HG03469 (cell line): ENCODE measurements around the gene PPP3R2.

Experiments
- ATAC-seq: cut with Tn5 transposase; IDR thresholded peaks from one replicate; pipeline ENCODE4 v1.9.1; 2021; ENCODE audit warnings: mild to moderate bottlenecking, moderate library complexity, moderate number of reproducible peaks; ENCODE audit not compliant: unreplicated experiment

The PPP3R2 gene, protein sequence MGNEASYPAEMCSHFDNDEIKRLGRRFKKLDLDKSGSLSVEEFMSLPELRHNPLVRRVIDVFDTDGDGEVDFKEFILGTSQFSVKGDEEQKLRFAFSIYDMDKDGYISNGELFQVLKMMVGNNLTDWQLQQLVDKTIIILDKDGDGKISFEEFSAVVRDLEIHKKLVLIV

DNA sequence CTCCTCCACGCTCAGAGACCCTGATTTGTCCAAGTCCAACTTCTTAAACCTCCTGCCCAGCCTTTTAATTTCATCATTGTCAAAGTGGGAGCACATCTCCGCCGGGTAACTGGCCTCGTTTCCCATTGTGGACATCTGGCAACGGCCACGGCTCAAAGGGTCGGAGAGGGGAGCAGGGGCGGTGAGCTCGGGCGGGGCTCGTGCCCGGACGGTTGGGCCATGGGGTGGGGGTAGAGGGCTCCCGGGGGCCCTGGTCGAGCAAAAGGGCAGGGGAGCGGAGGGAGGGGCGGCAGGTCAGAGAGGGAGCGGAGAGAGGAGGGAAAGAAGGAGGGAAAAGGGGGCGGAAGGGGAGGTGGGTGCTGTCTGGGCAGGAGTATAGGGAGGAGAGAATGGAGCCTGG is at the start of gene PPP3R2:
Gene PPP3R2 (minus strand): TSS at position 174 of the 400 bp plus-strand sequence. CDS start 48 bp downstream, at position 126.
- ATAC-seq = no peak

DNA sequence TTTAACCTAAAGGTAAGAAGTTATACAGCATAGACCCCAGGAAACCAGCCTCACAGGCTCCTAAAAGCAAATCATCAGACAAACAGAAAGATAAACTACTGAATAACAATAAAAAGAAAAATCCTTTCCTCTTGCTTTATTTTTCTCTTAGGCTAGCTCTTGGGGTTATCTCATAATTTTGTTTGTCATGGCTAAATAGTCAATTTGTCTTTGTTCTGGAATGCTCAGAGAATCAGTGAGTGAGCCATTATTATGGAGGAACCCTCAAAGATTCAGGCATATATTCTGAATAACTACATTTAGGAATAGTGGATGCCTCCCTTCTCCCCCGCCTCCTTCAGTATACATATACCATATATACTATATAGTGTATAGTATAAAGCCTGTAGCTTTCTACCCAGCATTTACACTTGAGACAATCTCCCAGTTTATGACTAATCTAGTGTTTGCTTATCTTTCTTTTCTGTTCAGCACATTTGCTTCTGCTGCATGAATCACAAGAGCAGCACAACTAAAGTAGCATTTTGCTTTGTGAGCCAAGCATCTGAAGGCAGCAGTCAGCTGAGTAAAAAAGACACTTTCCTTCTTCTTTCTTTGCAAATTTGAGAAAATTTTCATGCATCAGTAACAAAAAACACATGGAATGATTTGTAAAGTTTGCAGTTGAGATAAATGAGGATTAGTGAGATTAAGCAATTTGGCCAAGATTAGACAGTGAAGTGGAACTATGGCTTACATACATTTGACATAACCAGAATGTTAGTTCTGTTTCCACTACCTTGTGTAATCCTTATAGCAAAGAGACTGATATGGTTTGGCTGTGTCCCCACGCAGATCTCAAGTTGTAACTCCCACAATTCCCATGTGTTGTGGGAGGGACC is 45.3 kb upstream of the PPP3R2 start:
- ATAC-seq = no peak

DNA sequence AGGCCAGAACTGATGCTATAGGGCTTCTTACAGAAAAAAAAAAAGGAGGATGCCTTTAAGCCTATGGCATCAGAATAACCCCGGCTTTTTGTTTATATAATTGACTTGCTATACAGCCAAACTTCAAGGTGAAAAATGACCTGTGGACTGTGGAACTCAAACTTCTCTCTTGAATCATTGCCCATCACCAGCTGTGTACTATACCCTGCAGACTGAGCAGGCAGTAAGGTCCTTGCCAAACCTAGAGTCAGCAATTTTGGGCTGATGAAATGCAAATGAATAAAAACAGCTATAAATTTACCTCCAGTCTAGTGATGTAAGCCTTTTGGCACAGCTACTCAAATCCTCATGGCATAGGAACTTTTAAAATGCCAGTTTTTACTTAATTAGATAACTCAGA is 44.5 kb upstream of the PPP3R2 start:
- no peak for ATAC-seq

DNA sequence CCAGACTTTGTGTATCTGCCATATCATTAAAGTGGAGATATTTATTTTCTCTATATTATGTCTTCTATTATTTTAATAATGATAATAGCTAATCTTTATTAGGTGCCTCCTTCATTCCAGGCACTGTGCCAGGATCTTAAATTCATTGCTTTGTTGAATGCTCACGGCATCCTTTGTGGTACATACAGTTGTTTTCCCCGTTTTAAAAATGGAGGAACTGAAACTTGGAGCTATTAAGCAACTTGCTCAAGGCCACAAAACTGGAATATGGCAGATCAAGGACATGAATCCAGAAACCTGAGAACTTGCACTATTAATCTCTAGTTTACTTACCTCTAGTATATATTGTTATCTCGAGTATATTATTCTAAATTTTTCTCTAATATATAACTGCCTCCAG is 41.5 kb upstream of the PPP3R2 start:
- ATAC-seq = no peak

DNA sequence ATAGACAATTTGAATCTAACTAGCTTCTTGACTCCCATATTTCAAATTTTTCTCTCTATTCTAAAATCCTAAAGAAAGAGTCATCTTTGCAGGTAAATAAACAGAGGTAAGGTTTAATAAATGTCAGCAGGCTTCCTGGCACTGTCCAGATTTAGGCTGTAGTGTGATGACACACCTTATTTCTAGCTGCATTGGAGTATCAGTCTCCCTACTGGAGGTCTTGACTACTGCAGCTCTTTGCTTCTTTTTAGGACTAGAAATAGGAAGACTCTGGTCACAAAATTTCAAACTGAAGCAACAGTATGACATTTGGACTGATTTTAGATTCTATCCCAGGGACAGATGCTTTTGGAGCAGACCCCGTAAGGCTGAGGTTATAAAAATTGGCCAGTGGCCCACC is 40.7 kb upstream of the PPP3R2 start:
- ATAC-seq = no peak

DNA sequence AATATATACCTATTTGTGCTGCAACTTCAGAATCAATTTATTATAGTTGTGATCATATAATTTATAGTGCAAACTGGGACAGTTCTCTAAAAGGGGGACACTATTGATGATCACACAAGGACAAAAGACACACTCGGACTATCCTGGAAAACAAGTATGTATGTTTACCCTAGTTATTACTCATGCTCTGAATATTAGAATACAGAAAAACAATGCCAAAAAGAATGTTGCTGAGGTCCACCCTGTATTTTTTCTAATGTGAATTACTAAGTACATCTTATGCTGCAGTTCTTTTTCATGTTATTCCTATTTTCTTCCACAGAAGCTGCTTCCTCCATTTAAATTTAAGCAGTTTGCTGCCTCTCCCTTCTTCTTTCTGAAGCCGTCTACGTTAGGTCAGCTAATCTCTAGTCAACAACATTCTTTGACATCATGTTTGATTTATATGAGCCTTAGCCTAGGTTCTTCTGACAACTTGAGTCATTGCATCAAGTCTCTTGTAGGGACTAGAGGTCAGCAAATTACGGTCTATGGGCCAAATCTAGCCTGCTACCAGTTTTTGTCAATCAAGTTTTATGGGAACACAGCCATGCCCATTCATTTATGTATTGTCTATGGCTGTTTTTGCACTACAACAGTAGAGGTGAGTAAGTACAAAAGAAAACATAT is 40.1 kb upstream of the PPP3R2 start:
- ATAC-seq = no peak

DNA sequence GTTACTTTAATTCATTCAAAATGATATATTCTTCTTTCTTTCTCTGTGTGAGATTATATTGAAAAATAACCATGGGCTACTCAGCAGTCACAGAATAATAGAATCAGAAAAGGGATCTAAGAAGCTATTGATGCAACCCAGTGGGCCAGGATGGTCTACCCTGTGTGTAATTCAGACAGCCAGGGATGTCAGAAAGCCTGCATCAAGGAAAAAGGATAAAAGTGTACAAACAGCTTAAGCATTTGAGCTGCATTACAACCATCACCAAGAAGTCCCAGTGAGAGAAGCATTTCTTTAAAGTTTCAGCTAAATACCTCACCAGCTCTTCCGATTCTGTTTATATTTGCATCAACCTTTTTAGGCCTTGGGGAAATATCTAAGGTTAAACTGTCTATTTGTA is 37.8 kb upstream of the PPP3R2 start:
- no peak for ATAC-seq

DNA sequence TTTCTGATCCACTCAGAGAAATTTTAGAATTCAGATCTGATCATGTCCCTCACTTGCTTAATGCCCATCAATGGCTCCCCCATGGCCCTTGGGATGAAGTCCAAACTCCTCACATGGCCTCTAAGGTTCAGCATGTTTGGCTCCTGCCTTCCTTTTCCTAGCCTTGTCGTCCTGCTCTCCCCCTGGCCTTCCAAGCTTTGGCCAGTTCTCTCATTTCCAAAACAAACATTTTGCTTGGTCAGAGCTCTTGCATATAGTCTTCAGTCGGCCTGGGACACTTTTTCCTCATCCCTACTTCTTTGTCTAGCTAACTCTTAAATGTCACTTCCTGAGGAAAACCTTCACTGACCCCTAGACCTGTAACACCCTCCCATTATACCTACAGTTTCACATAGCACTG is 37.1 kb upstream of the PPP3R2 start:
- ATAC-seq = no peak

DNA sequence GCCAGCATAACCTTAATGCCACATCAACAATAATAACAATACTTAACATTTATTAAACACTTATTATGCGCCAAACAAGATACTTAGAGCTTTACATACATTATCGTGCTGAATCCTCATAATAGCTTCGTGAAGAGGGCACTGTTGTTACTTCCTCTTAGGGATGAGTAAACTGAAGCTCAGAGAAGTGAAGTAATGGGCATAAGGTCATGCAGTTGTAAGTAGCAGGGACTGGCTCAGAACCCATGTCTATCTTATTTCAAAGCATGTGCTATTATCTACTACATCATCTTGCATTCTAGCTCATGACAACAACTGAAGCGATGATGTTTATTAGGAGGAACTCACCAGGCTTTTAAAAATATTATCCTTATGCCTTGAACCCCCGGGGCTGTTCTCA is 34.9 kb upstream of the PPP3R2 start:
- ATAC-seq = no peak

DNA sequence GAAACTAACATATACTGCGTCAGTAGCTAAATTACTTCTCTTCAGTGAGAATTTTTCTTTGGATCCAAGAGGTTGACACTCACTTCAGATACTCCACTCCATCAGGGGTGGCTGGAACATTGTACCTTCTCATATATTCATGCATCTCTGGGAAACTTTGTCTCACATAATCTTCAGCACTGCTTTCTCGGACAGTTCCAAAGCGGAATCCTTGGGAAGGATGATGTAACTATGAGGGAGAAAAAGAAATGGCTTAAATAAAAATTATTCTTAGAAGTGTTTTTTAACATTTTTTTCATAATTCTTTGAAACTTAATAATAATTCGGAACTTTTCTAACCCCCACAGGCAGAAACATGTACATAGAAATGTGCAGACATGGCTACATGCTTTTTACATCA is 33.4 kb upstream of the PPP3R2 start:
- ATAC-seq = no peak

DNA sequence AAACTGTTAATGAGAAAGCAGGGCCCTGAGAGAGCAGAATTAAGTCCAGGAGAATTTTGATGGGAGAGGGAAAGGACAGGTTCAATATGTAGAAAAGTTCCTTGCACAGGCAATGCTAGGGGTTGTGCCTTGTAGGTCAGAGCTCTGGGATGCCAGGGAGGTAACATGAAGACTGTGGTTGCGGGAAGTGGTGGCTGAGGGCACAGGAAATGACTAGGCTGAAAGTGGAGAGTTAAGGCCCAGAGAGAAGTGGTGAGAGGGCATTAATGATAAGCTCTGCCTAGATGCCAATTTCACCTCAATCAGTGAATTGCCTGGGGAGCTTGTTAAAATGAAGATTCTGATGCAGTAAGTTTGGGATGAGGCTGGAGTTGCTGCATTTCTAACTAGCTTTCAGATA is 31.5 kb upstream of the PPP3R2 start:
- ATAC-seq = no peak

DNA sequence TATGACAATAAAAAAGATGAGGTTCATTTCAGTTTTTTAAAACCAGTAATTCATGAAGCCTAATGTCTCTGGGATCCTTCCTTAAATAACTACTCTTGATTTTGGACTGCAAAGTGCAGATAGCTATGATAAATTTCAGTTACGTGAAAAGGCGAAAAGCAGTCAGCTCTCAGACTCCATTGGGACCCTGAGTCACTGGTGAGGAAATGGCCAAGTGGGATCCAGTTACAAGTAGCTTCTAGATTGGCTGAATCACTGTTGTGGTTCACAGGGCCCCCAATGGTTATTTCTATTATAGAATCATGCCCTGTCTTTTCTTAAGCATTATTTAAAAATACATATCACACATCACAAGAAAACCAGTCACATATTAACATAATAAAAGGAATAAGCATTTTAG is 31.1 kb upstream of the PPP3R2 start:
- ATAC-seq = no peak

DNA sequence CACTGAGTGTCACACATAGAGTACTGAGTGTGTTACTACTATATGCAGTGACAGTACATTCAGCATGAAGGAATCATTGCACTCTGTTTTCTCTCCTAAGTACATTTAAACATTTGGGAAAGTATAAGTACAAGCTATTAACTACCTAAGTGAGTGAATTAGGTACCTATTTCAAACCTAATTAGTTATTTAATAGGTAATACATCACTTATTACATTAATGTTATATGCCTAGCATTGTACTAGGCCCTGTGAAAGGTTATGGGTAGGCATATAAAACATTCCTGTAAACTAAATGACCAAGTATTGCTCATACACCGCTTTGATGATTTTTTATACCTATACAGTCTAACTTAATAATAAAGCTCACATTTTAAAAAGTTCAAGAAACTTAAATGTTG is 25.7 kb upstream of the PPP3R2 start:
- no peak for ATAC-seq

DNA sequence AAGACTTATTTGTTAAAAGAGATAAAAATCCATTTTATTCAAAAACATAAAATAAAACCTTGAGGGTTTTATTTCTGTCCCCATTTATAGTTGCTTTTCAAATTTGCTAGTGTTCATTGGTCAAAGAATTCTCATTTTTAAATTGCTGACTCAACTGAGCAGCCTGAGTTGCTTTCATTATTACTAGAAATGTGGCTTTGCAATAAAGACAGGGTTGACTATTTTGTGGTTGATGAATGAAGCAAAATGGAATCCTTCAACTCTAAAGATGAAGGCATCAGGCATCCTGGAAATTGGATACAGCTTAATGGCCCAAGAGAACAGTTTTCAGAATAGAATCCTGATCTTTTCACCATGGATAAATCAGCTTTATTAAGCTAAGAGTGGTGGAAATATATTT is 23.9 kb upstream of the PPP3R2 start:
- peak; percentile 67 for ATAC-seq

DNA sequence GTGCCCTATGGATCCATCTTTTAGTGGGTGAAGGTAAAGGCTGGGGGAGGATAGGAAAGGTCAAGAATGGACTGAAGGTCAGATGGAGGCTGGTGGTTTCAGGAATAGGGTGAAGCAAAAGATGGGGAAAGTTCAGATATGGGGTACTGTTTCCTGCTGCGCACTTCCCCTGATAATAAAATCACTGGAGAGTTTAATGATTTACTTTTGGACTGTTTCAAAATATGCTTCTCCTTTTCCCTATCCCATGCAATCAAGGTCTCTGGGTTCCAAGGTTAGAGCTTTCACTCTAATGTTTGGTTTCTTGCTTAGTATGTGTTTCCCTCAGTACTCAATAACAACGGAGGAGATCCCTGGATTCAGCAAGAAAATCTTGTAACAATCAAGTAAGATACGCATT is 10.8 kb upstream of the PPP3R2 start:
- no peak for ATAC-seq

DNA sequence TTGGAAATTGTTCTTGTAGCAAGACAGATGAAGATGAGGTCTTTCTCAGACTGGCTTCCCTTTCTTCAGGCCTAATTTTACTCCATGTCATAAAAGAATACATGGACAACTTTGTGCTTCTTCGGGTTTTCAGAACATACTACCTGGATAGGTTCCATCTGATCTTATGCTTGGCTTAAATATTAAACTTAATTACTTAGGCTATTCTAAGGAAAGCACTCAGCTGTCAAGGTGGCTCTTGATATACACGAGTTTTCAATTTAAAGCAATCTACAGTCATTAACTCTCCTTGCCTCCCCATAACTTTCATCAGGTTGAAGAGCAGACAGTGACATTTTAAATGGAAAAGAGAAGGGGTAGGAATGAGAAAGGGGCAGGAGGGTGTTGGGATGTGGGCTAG is 9.5 kb upstream of the PPP3R2 start:
- no peak for ATAC-seq

DNA sequence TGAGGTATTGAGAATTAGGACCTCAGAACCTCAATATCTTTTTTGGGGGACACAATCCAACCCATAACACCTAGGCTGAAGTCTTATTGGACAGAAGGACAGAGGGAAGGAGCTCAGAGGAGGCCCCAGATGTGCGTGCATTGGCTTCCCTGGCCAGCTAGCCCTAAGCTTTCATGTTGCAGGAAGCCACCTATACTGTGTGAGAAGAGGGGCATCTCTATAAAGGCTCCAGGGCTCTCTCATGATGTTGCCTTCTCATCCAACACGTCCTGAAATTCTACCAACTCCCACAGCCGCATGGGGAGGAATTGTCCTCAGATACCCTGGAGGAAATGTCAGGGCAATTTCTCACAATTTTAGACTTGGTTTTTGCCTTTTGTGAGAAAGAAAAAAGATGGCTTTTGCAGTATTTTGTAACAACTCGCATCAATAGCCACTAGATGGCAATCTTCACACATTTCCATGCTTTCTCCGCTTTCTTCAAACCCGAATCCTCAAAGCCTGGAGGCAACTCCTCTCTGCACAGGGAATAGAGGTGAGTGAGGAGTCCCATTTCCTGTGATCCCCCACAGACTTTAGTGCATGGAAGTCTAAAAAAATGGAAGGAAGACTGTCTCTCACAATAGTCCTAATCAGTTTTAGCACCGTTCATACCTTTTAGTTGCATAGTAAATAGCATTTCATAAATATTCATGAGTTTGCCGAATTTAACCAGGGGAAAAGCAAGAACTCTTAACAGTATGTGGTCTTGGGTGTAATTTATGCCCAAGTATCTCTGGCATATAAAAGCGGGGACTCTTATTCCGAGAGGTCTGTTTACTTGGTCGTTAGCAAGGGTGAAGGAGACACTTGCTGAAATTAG is 7.4 kb upstream of the PPP3R2 start:
- no peak for ATAC-seq

DNA sequence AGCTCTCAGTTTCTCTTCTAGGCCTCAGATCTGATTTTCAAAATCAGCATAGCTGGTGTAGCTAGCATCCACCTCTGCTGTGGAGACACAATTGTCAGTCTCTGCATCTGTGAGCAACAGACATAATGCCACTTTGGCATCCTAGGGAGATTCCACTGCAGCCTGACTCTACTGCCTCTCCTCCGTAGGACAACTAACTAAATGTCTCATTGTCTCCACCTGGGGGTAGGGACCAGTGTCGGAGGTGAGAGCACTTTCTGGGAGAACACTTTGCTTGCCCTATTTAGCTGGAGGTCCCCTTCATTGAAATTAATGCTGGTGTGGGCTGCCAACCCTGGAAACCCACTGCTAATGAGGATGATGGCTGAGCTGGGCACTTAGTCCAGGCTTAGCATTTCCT is 1.4 kb downstream of the PPP3R2 start:
- ATAC-seq = no peak

DNA sequence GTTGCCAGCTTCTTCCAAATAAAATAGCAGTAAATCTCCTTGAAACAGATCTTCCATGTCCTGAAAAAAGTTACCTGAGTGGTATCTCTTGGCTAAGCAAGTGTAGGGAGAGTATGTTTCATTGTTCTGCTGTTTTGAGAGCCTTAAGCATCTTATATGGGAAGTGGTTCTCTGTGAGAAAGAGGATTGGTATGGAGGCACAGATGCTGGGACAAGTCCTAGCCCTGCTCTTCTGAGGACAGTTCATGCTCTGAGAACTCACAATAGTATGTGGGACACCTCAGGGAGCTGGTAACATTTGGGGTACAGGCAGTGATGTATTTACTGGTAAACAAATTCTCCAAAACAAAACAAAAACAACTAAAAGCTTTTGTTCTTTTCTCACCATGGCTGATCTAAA is 2.0 kb downstream of the PPP3R2 start:
- no peak for ATAC-seq

DNA sequence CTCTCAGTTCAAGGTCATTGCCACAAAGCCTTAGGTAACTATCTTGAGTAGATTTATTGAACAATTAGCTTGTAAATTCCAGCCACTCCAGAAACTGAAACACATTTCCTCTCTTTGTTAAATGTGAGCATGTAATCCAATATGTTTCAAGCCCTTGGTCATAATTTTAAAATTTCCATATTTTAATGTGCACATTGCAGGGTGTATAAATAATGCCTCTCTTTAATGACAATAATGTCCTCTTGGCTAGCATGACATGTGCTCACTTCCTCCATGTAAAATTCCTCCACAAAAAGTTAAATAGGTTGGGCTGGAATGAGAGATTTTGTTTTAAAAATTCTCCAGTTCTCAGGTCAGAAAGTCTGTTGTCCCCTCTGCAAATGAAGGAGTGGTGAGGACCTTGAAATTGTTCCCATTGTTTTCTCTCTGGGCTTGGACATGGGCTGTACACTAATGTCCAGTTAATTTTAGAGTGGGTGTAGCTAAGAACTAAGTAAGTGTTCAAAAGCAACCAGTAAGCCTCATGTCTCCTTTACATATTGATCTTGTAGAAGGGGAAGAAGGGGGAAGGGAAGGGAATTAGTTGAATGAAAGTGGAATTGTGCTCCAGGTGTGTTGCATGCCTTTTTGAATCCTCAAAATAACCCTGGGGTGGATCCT is 2.9 kb downstream of the PPP3R2 start:
- ATAC-seq = no peak

DNA sequence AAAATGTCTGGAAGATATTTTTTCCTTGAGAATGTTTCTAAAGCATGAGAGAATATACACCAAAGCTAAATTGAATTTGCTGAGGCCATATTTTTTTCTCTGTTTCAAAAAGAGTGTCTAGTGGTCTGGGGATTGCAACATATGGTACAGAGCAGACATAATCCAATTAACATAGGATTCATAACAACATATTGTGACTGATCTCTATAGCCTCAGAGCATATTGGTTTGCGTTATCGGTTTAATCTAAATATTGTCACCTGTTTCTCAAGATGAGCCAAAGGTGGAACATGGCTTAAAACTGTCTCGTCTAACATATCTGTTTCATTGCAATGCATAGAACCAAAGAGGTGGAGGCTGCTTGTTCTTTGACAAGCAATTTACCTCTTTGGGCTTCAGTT is 3.9 kb downstream of the PPP3R2 start:
- ATAC-seq = no peak
